GM18870 (cell line): ENCODE measurements around the gene NAGK.
"Not testable (repeated sequence)": the region's sequence is repeated elsewhere in the genome, so short reads cannot be mapped to it uniquely, and the experiment has no call there.

Experiments
- ATAC-seq: cut with Tn5 transposase; IDR thresholded peaks from one replicate; pipeline ENCODE4 v1.9.1; 2021; ENCODE audit warnings: moderate library complexity; ENCODE audit not compliant: unreplicated experiment

Gene NAGK

GRCh38 chr2:71103809-71104208, 35.4 kb downstream of the NAGK start:
- ATAC-seq: no peak

GRCh38 chr2:71106463-71106862, 38.0 kb downstream of the NAGK start:
- ATAC-seq: not testable (repeated sequence)

- ATAC-seq: no peak
Observed at GRCh38 chr2:71108091-71108490, 39.6 kb downstream of the NAGK start.

- no peak for ATAC-seq
Observed at GRCh38 chr2:71113843-71114242, 45.4 kb downstream of the NAGK start.

- ATAC-seq: no peak
Observed at GRCh38 chr2:71117063-71117462, 48.6 kb downstream of the NAGK start.

GRCh38 chr2:71120195-71120594, 51.7 kb downstream of the NAGK start:
- ATAC-seq: no peak

GRCh38 chr2:71121479-71121878, 53.0 kb downstream of the NAGK start:
- ATAC-seq: no peak

GRCh38 chr2:71122387-71123298, 54.2 kb downstream of the NAGK start:
- ATAC-seq: no peak

GRCh38 chr2:71125506-71126294, 57.3 kb downstream of the NAGK start:
- no peak for ATAC-seq

GRCh38 chr2:71126957-71127356, 58.5 kb downstream of the NAGK start:
- no peak for ATAC-seq
